GM18861 (cell line): ENCODE results near the gene STK32C.

Experiments
- ATAC-seq: cut with Tn5 transposase; IDR thresholded peaks from one replicate; pipeline ENCODE4 v1.9.1; 2021; ENCODE audit not compliant: unreplicated experiment

Gene STK32C

DNA sequence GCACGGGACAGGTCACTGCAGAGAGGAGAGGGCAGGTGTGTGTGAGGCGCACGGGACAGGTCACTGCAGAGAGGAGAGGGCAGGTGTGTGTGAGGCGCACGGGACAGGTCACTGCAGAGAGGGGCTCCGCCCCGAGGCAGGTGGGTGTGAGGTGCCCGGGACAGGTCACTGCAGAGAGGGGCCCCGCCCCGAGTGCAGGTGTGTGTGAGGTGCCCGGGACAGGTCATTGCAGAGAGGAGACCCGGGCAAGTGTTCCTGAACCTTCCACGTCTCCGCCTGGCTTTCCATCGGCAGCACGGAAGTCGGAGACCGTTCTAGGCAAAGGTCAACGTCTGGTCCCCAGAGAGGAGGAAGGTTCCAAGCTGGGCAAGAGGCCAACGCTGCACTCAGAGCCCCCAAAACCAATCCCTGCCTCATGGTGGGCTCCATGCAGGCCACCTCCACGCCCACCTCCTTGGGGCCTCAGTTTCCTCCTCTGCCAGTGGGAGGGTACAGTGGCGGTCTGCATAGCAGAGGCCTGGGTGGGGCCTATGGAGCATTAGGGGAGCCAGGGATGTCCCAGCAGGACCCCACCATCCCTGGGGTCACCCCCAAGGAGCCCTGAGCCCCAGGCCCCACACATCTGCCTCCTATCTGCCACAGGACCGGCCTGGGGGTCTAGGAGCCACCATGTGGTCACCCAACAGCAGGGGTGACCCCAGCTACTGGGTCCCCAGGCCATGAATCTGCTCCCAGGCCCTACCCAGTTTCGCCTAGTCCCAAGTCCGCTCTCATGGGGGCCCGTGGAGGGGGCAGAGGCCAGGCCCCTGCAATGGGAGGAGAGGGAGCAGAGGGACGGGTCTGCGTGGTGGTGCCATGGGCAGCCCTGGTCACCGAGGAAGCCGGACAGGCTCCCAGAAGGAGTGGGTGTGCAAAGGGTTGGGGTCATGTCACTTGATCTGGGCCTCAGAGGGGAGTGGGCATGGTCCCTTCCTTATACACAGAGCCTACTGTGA lies 57.0 kb downstream of the STK32C start:
- ATAC-seq: no peak

- no peak for ATAC-seq
Measured at GRCh38 chr10:132249824-132250375, 57.9 kb downstream of the STK32C start.

- ATAC-seq: no peak
Measured at GRCh38 chr10:132249226-132249724, 58.5 kb downstream of the STK32C start.

DNA sequence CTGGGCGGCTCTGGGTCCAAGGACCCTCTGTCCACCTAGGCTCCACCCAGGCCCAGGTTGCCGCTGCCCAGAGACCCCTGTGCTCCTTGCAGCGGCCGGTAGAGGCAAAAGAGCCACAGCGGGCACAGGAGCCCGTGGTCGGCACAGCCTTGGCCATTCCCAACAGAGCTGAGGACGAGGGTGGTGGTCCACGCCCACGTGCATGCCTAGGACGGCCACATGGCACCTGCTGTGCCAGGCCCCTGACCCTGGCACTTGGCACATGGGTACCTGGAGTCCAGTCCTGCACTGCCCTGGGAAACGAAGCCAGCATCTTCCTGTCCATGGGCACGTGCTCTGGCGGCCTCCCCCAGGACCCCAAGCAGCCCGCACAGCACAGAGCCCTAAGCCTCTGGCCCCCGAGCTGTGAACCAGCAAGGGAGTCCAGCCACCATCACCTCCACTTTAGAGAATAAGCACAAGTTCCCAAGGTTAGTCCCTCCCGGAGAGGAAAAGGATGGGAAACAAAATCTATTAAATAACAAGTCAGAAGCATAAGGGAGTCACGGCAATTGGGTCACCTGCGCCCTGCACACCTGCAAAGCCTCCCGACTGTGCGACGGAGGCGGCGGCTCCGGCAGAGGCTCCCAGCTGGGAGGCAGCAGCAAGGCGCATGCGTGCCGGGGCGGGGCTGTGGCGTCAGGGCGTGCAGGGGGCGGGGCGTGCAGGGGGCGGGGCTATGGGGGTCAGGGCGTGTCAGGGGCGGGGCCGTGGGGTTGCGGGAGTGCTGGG lies 59.1 kb downstream of the STK32C start:
- no peak for ATAC-seq

- ATAC-seq: no peak
Measured at GRCh38 chr10:132247943-132248342, 59.8 kb downstream of the STK32C start.

GRCh38 chr10:132246296-132246695 lies 61.5 kb downstream of the STK32C start:
- no peak for ATAC-seq

DNA sequence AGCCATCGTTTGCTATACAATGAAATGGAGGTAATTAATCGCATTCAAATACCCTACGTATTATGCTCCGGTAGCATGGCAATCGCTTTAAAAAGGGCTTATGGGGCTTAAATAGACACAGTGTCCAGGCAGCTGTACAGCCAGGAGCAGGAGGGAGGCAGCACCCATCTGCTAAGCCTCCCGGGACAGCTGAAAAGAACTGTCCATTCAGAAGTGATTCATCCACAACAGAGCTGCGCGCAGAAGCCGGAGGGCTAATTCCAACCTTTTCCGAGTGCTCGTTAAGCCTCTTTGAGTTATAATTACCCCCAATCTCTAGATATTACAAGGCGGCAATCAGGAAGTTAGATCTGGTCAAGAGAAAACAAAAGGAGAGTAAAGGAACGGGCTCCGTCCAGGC lies 62.7 kb downstream of the STK32C start:
- no peak for ATAC-seq

DNA sequence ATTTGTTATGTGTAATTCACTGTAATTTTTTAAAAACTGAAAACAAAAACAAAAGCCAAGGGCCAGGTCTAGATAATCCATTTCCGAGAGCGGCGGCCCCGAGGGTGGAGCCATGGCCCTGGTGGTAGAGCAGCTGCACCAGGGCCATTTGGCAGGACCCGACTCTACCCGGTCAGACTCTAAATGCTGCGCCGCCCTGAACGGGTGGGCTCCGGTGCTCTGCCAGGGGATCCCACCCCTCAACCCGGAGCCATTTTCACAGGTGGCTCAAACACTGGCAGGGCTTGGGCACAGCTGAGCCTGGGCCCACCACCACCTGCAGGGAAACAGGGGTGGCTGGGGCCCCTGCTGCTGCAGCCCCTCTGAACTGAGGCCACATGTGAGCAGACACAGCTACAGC lies 64.1 kb downstream of the STK32C start:
- no peak for ATAC-seq

GRCh38 chr10:132243141-132243540 lies 64.6 kb downstream of the STK32C start:
- no peak for ATAC-seq

- no peak for ATAC-seq
Measured at GRCh38 chr10:132242103-132242840, 65.5 kb downstream of the STK32C start.

DNA sequence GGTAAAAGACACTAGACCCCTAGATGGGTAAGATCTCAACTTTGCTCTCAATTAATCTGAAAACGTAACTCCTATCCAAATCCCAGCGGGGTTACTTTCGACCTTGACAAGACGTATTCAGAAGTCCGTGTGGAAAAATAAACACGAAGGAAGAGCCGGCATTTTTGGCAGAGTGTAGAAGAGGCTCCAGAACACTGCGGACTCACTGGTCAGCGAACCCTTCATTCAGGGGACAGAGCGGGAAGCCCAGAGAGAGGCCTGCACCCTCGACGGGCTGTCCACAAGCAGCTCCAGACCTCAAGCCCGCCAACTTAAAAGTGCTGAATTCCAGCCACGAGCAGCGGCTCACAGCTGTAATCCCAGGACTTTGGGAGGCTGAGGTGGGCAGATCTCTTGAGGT lies 66.3 kb downstream of the STK32C start:
- no peak for ATAC-seq

- ATAC-seq: no peak
Measured at GRCh38 chr10:132241086-132241485, 66.7 kb downstream of the STK32C start.

DNA sequence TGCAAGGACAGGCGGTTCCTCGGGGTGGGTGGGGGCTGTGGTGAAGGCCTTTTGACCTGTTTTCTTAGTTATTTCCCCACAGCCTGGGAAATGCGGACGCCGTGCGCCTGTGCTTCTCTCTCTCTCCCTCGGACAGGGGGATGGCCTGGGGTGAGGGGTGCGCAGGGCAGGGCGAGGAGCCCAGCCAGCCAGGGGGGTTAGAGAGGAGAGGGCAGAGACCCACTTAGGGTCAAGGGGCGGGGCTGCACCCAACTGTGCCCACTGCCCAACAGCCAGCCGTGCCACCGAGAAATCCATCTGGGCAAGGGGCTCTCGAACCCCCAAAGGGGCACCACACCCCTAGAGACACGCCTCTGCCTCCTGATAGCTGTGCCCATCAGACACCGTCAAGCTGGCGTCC lies 67.2 kb downstream of the STK32C start:
- ATAC-seq: no peak

DNA sequence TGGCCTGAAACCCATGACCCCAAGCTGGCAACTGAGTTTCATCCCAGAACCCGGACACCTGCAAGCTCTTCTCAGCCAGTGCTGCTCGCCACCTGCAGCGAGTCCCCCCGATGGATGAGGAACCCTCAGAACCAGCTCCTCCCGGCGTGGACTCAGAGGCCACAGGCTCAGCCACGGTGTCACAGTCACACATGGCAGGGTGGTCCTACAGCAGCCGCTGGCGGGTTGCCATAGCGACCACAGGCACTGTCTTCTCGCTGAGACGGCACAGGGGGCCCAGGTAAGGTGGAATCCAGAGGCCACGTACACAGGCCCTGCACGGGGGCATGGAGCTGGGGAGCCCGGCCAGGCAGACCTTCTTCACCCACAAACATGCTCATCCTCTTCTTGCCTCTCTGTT lies 67.6 kb downstream of the STK32C start:
- ATAC-seq: no peak

DNA sequence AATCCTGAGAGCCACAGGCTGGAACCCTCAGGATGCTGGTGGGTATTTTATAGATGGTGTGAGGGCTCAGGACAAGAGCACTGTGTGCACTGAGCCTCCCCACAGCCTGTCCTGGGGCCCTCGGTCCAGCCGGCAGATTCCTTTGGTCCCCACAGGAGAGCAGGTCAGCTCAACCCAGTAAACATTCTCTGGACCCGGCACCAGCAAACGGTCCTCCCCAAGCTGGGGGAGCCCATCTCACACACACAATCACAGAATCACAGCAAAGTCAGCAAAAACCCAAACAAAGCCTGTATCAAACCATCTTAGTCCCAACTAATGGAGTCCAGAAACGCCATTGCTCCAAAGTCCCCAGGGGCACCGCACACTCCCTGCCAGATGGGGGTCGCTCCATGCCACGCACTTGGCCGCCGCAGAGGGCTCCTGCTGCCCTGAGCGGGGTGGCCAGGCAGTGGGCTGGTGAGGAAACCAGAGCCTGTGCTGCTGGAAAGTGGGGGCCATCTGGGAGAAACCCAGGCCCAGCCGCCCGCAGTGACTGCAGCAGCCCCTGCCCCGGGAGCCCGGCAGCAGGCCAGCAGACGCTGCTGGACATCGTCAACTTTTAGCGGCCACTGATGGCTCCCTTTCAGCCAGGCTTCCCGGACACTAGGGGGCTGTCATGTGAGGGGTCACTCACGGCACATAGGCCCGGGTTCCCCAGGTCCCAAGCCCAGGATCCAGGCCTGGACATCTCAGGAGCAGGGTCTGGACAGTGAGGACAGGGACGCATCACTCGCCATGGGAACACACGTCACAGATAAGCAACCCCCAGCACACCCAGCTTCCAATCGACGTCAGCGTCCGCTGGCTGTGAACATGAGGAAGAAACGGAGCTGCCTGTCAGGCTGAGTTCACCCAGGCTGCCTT lies 68.4 kb downstream of the STK32C start:
- no peak for ATAC-seq

DNA sequence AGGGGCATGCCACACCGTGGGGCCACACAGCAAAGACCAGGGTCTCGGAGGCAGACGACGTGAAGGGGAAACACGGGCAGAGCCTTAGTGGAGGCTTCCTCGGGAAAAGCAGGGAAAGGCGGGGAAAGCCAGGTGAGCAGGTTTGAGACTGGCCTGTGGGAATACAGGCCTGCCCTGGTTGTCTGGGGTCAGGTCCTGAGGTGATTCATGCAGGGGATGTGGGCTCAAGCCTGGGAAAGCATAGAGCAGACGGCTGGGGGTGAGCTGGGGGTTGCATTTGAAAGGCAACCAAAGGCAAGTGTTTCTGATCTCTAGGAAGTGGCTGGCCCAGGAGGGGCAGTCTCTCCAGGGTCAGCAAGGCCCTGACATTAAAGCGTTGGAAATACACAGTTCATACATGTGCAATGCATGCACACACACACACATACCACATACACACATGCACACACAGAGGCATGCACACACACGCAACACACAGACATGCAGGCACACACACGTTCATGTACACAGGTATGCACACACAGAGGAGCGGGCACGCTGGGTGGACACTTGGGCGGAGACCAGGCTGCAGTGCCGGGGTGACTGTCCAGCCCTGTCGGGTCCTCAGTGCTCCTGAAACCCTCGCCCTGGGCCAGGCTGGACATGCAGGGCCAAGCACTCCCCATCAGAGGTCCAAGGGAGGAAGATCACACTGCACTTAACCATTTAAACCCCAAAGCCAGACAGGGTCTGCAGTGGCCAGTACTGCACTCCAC lies 69.2 kb downstream of the STK32C start:
- ATAC-seq: no peak

DNA sequence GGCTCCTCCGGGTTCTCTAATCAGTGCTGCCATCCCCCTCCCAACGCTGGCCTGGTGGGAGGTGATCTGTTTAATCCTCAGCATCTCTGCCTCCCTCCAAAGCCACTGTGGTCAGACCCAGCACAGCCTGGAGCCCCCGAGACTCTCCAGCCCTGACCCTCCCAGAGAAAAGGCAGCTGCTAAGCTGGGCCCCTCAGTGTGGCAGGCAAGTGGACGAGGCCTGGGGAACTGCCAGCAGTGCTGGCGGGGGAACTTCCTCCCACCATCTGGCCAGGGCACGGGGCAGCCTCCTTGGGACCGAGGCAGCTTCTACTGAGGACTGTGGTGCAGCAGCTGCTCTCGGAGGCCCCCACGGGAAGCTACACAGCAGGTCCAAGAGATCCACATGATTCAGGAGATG lies 69.9 kb downstream of the STK32C start:
- no peak for ATAC-seq

- ATAC-seq: no peak
Measured at GRCh38 chr10:132237396-132237795, 70.4 kb downstream of the STK32C start.

- no peak for ATAC-seq
Measured at GRCh38 chr10:132236881-132237280, 70.9 kb downstream of the STK32C start.
